SJCRH30 (cell line): Measurements from ENCODE around the gene SPRR2B. TPM values are rescaled to one million over a fixed set of nuclear protein-coding genes. Genes with fewer than 3 reads are reported as not detected.
"Not testable (repeated sequence)": the region's sequence is repeated elsewhere in the genome, so short reads cannot be mapped to it uniquely, and the experiment has no call there.

ENCODE experiments used
- DNase-seq, 2 experiments: peaks; one replicate each; pipeline ENCODE4 v3.0.0-alpha.2; 2015 to 2020
- H3K27ac ChIP-seq: fragments of 250-450 bp; sonication (Bioruptor Pico); 2 replicates; pipeline ENCODE4 v1.5.1; 2020; ENCODE audit warnings: mild to moderate bottlenecking, moderate library complexity
- H3K27me3 ChIP-seq: fragments of 250-450 bp; sonication (Bioruptor Pico); 2 replicates; pipeline ENCODE4 v1.5.1; 2020; ENCODE audit warnings: mild to moderate bottlenecking, moderate library complexity
- H3K36me3 ChIP-seq: fragments of 250-450 bp; sonication (Bioruptor Pico); 2 replicates; pipeline ENCODE4 v1.5.1; 2020; ENCODE audit warnings: mild to moderate bottlenecking, moderate library complexity
- H3K4me1 ChIP-seq: fragments of 250-450 bp; sonication (Bioruptor Pico); 2 replicates; pipeline ENCODE4 v1.5.1; 2020; ENCODE audit warnings: mild to moderate bottlenecking, moderate library complexity
- H3K4me3 ChIP-seq: fragments of 250-450 bp; sonication (Bioruptor Pico); 2 replicates; pipeline ENCODE4 v1.5.1; 2020; ENCODE audit warnings: mild to moderate bottlenecking, moderate library complexity
- H3K9me3 ChIP-seq: fragments of 250-450 bp; sonication (Bioruptor Pico); replicated peaks from 2 replicates; pipeline ENCODE4 v1.5.1; 2020; ENCODE audit warnings: mild to moderate bottlenecking, moderate library complexity
- total RNA-seq: library from RNA; depleted of rRNA; stranded (reverse); fragments of >200 nt; shearing (Covaris generic); gene quantifications from 2 replicates; pipeline ENCODE4 v1.2.3, GENCODE V29; 2014

Gene SPRR2B
- total RNA-seq, 1 experiment from 2014 or later, result not detected

- Histone ChIP-seq H3K27me3 (no peaks in the 10 kb centered on the region; the same call in none of the 2 replicates), H3K36me3 (no peaks in the 10 kb centered on the region), H3K4me3 (no peak overlapping the region), H3K9me3 (no peaks in the 10 kb centered on the region), H3K27ac (no peak overlapping the region), H3K4me1 (peaks cover 3% of the 10 kb centered on the region; the same call in 1 of the 2 replicates)
- peak in 1 of 2 experiments; percentile 2 for DNase-seq
Observed at GRCh38 chr1:153058826-153059784, 12.3 kb downstream of the SPRR2B start.

DNA sequence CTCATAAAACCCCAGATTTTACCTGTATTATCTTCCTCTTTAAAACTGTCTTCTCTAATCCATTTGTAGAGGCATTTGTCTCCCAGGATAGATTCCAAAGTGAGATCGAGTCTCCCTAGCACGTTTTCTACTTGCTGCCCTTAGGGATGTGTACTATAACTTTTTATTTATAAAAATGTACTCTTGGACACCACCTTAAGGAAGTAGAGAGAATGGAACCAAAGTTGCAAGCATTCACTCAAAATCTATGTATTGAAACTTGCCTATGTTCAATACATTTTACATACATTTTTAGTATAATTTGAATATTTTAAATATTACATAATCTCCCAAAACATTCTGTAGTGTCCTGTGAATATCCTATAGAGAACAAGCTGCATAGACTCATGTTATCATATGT, 13.3 kb downstream of the SPRR2B start:
- peaks cover 3% of the 10 kb centered on the region; the same call in 1 of the 2 replicates for H3K4me1 ChIP-seq
- no peak overlapping the region for H3K27ac ChIP-seq
- H3K9me3 ChIP-seq, result no peaks in the 10 kb centered on the region
- H3K4me3 ChIP-seq, result no peak overlapping the region
- H3K27me3 ChIP-seq, result no peaks in the 10 kb centered on the region; the same call in none of the 2 replicates
- DNase-seq, result no peak
- H3K36me3 ChIP-seq, result no peaks in the 10 kb centered on the region

DNA sequence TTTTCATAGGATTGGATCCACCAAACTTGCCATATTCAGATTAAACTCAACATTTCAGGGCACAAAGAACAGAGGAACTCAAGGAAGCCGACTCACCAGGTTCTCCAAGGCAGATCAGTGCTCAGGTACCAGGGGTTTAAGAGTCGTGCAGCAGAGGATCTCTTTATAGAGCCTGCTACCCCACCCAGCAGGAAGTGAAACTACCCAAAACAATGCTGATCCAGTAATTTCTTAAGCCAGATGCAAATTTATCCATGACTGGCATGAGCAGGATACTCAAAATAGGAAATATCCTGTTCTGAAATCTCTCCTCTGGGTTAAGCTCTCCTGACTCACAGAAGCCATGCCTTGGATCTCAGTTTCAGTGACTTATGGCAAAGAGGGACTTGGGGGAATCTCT, 14.0 kb downstream of the SPRR2B start, which contains the start of gene SPRR2A:
TSS of gene SPRR2A (minus strand) at position 138 of the 400 bp plus-strand sequence. CDS start 777 bp downstream, outside the sequence.
- Histone ChIP-seq H3K27me3 (no peaks in the 10 kb centered on the region; the same call in none of the 2 replicates), H3K4me1 (peaks cover 3% of the 10 kb centered on the region; the same call in 1 of the 2 replicates), H3K27ac (no peak within 1 kb of the TSS), H3K9me3 (no peaks in the 10 kb centered on the region), H3K36me3 (no peaks in the 10 kb centered on the region), H3K4me3 (no peak within 1 kb of the TSS)
- DNase-seq, result no peak

GRCh38 chr1:153056111-153056510, 15.3 kb downstream of the SPRR2B start:
- not testable (repeated sequence) for H3K9me3 ChIP-seq, H3K27ac ChIP-seq, H3K4me1 ChIP-seq, H3K27me3 ChIP-seq, H3K4me3 ChIP-seq, DNase-seq, H3K36me3 ChIP-seq

DNA sequence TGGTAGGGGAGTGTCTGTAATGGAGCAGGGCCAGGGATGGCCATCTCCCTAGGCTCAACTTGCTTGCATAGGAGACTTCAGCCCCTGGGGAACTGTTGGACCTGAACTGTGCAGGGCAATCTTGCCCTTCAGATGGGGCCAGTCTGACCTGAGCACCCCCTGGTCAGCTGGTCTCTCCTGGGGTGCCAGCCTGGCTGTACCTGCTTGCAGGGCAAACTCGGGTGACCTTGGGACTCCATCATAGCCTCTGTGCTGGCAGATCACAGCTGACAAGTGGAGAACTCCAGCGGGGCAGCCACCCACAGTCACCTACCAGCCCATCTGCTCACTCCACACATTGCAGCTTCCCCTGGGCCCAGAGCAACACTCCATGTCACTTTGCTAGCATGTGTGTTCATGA, 22.2 kb downstream of the SPRR2B start:
- no peak for DNase-seq
- no peaks in the 10 kb centered on the region for H3K36me3 ChIP-seq
- H3K4me3 ChIP-seq, result no peak overlapping the region
- H3K27ac ChIP-seq, result no peak overlapping the region
- H3K9me3 ChIP-seq, result no peaks in the 10 kb centered on the region
- H3K27me3 ChIP-seq, result no peaks in the 10 kb centered on the region
- no peaks in the 10 kb centered on the region for H3K4me1 ChIP-seq

- Histone ChIP-seq H3K36me3 (no peaks in the 10 kb centered on the region), H3K4me3 (no peak within 1 kb of the TSS), H3K27me3 (no peaks in the 10 kb centered on the region), H3K4me1 (no peaks in the 10 kb centered on the region), H3K9me3 (no peaks in the 10 kb centered on the region), H3K27ac (no peak within 1 kb of the TSS)
- DNase-seq, result no peak
Observed at GRCh38 chr1:153040950-153041631, 30.3 kb downstream of the SPRR2B start, which contains the start of gene SPRR2D. Gene SPRR2D, minus strand, starts transcription at chr1:153041120. Its CDS starts 774 bp downstream, at chr1:153040346.

DNA sequence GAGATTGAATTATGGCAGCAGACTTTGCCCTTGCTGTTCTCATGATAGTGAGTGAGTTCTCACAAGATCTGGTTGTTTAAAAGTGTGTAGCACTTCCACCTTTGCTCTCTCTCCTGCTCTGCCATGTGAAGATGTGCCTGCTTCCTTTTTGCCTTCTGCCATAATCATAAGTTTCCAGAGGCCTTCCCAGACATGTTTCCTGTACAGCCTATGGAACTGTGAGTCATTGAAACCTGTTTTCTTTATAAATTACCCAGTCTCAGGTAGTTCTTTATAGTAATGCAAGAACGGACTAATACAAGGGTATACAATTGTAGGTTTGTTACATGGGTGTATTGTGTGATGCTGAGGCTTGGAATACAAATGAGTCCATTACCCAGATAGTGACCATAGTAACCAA, 36.2 kb downstream of the SPRR2B start:
- DNase-seq, result no peak
- Histone ChIP-seq H3K27ac (no peak overlapping the region), H3K4me3 (no peak overlapping the region), H3K36me3 (no peaks in the 10 kb centered on the region), H3K4me1 (no peaks in the 10 kb centered on the region), H3K27me3 (no peaks in the 10 kb centered on the region), H3K9me3 (no peaks in the 10 kb centered on the region)

- Histone ChIP-seq H3K36me3 (no peaks in the 10 kb centered on the region), H3K4me3 (no peak overlapping the region), H3K4me1 (no peaks in the 10 kb centered on the region), H3K27me3 (no peaks in the 10 kb centered on the region), H3K27ac (no peak overlapping the region), H3K9me3 (no peaks in the 10 kb centered on the region)
- DNase-seq, result peak; percentile 30 to 40
Observed at GRCh38 chr1:153032677-153033308, 38.6 kb downstream of the SPRR2B start.

DNA sequence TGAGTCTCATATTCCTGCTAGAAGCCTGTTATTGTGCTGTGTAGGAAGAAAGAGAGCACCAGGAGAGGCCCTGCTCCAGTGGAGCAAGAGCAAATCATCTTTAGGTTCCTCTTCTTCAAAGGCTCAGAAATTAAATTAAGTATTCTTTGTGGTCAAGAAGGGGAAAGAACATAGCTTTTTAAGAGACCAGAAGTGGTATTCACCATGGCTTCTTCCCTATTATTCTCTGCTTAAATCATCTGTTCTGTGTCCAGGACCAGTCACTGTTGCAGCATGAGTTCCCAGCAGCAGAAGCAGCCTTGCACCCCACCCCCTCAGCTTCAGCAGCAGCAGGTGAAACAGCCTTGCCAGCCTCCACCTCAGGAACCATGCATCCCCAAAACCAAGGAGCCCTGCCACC, 39.3 kb downstream of the SPRR2B start:
- Histone ChIP-seq H3K4me1 (no peaks in the 10 kb centered on the region), H3K9me3 (no peaks in the 10 kb centered on the region), H3K4me3 (no peak overlapping the region), H3K27me3 (no peaks in the 10 kb centered on the region), H3K27ac (no peak overlapping the region), H3K36me3 (no peaks in the 10 kb centered on the region)
- DNase-seq, result no peak

DNA sequence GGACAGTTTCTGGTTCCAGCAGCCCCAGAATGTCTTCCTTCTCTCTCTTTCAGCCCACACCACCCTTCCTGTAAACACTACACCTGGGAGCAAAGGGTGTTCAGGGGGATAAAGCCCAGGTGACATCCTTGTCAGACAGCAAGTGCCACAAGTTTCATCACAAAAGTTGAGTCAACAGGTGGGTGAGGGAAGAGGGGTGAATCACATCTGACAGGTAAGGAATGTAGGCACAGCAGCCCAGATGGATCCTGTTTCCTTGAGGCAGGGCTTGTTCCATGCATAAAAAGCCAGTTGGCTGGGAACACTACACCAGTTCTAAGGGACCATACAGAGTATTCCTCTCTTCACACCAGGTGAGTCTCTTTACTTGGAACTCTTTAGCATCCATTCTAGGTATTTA, 40.5 kb downstream of the SPRR2B start, which contains the start of gene SPRR1B:
TSS of gene SPRR1B (plus strand) at position 309 of the 400 bp plus-strand sequence. CDS start 1,143 bp downstream, outside the sequence.
- Histone ChIP-seq H3K36me3 (no peaks in the 10 kb centered on the region), H3K4me1 (no peaks in the 10 kb centered on the region), H3K27me3 (no peaks in the 10 kb centered on the region), H3K4me3 (no peak within 1 kb of the TSS), H3K27ac (no peak within 1 kb of the TSS), H3K9me3 (no peaks in the 10 kb centered on the region)
- no peak for DNase-seq

GRCh38 chr1:153028766-153029165, 42.6 kb downstream of the SPRR2B start:
- Histone ChIP-seq H3K4me3 (no peak overlapping the region), H3K4me1 (no peaks in the 10 kb centered on the region), H3K27ac (no peak overlapping the region), H3K9me3 (no peaks in the 10 kb centered on the region), H3K27me3 (no peaks in the 10 kb centered on the region), H3K36me3 (no peaks in the 10 kb centered on the region)
- no peak for DNase-seq

DNA sequence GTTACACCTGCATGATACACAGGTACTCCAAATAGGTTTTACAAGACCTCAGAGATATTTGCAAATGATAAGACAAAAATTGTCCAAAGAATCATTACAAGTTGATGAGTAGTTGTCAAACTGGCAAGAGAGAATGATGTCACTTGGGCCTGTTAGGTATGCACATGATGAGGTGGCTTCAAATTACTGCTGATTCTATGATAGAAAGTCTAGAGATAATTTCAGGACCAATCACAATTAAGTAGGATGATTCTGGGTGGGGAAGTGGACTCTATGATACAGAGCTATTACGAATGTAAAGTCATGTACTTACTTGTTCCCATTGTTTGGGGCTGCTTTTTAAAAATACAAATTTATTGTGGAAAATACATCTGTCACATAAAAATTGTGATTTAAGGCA, 45.6 kb downstream of the SPRR2B start:
- Histone ChIP-seq H3K36me3 (no peaks in the 10 kb centered on the region), H3K4me1 (no peaks in the 10 kb centered on the region), H3K27ac (no peak overlapping the region), H3K4me3 (no peak overlapping the region), H3K27me3 (no peaks in the 10 kb centered on the region), H3K9me3 (no peaks in the 10 kb centered on the region)
- DNase-seq, result no peak

DNA sequence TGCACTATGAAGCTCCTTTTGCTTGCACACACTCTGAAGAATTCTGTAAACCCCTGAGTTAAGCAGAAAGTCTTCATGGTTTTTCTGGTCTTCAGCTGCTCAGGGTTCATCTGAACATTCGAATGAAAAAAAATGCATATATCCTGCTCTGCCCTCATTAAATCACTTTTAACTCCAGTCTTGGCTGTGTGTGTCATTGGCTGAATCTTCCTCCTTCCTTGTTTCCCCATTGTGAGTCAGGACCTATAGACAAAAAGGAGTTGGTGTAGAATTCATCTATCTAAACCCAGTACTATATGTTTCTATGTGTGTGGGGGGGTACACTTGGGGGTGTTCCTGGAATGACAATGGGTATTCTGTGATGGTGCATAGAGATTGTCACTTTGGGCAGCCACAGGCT, 47.0 kb downstream of the SPRR2B start:
- DNase-seq, result no peak

DNA sequence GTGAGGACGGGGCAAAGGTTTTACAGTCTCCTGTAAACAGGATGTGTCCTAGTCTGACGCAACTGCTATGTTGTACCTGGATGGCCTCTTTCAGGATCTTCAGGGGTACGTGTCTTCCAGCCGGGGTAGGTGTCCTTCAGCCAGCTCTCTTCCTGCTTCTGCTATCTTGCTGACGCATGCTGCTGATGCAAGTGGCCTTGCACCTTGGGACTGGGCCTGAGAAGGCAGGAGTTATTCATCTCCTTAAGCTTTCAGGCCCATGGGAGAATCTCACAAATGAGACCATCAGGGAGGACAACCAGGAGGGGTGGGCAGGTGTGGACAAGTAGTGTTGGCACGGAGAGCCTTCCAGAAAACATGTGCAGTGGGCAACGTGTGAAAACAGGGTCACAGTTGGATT, 48.3 kb downstream of the SPRR2B start:
- DNase-seq, result no peak
- no peaks in the 10 kb centered on the region for H3K36me3 ChIP-seq
- H3K9me3 ChIP-seq, result no peaks in the 10 kb centered on the region
- H3K27ac ChIP-seq, result no peak overlapping the region
- H3K4me1 ChIP-seq, result no peaks in the 10 kb centered on the region
- no peak overlapping the region for H3K4me3 ChIP-seq
- no peaks in the 10 kb centered on the region for H3K27me3 ChIP-seq

More for the DNA sequence above, 47.0 kb downstream of the SPRR2B start:
- Histone ChIP-seq H3K9me3 (no peaks in the 10 kb centered on the region), H3K27ac (no peak overlapping the region), H3K27me3 (no peaks in the 10 kb centered on the region), H3K36me3 (no peaks in the 10 kb centered on the region), H3K4me3 (no peak overlapping the region), H3K4me1 (no peaks in the 10 kb centered on the region)
